ENCODE data around the gene LGI2.

GRCh38 chr4:25069014-25069413, 38.3 kb upstream of the LGI2 start:
- TF ChIP-seq CTCF (IDR thresholded peaks at IDR 0.05; ENCODE audit: low read depth, low read length) = no peak
- no peak for TF ChIP-seq MYC (IDR thresholded peaks at IDR 0.05; ENCODE audit: low read depth, low read length)
